Measurements from ENCODE around the gene FGF14. TPM values are rescaled to one million over a fixed set of nuclear protein-coding genes. Genes with fewer than 3 reads are reported as not detected.

The FGF14 gene
- total and polyA plus RNA-seq, 2 donors from 2014 or later, result 0.47 to 3.3 TPM

GRCh38 chr13:101727118-101727517 lies 674.7 kb downstream of the FGF14 start:
- no peaks in the 10 kb centered on the region for H3K36me3 ChIP-seq (ENCODE audit: control insufficient read depth in 2 of 3, insufficient read depth in 3 of 3, low read length in 3 of 3)
- intact Hi-C loops (cut with DNase I), result no loop called here
- H3K9me3 ChIP-seq (ENCODE audit: control insufficient read depth in 2 of 3, insufficient read depth in 1 of 3, low read length in 3 of 3), result no peaks in the 10 kb centered on the region
- no peak for DNase-seq
- H3K4me3 ChIP-seq (ENCODE audit: low read length in 3 of 3), result no peak overlapping the region
- no peak for TF ChIP-seq CTCF (IDR thresholded peaks at IDR 0.05; ENCODE audit: borderline replicate concordance, extremely low read depth, insufficient read depth)
- no peak for FAIRE-seq
- H3K27ac ChIP-seq (ENCODE audit: low read depth in 2 of 2, low read length in 2 of 2), result no peak overlapping the region
- H3K9ac ChIP-seq (ENCODE audit: low read length in 3 of 3), result no peak overlapping the region
- H3K27me3 ChIP-seq (ENCODE audit: control insufficient read depth, insufficient read depth, low read length), result no peaks in the 10 kb centered on the region
- H3K4me1 ChIP-seq (ENCODE audit: control insufficient read depth in 2 of 3, insufficient read depth in 2 of 3, low read depth in 1 of 3, low read length in 3 of 3), result no peaks in the 10 kb centered on the region

GRCh38 chr13:101726681-101727080 lies 675.2 kb downstream of the FGF14 start:
- H3K4me1 ChIP-seq (ENCODE audit: control insufficient read depth in 2 of 3, insufficient read depth in 2 of 3, low read depth in 1 of 3, low read length in 3 of 3), result no peaks in the 10 kb centered on the region
- no peak overlapping the region for H3K4me3 ChIP-seq (ENCODE audit: low read length in 3 of 3)
- H3K36me3 ChIP-seq (ENCODE audit: control insufficient read depth in 2 of 3, insufficient read depth in 3 of 3, low read length in 3 of 3), result no peaks in the 10 kb centered on the region
- H3K27me3 ChIP-seq (ENCODE audit: control insufficient read depth, insufficient read depth, low read length), result no peaks in the 10 kb centered on the region
- no peak for TF ChIP-seq CTCF (IDR thresholded peaks at IDR 0.05; ENCODE audit: borderline replicate concordance, extremely low read depth, insufficient read depth)
- DNase-seq (no peak), FAIRE-seq (no peak)
- H3K9me3 ChIP-seq (ENCODE audit: control insufficient read depth in 2 of 3, insufficient read depth in 1 of 3, low read length in 3 of 3), result no peaks in the 10 kb centered on the region
- H3K9ac ChIP-seq (ENCODE audit: low read length in 3 of 3), result no peak overlapping the region
- H3K27ac ChIP-seq (ENCODE audit: low read depth in 2 of 2, low read length in 2 of 2), result no peak overlapping the region
- intact Hi-C loops (cut with DNase I), result no loop called here

- no peaks in the 10 kb centered on the region for H3K27me3 ChIP-seq (ENCODE audit: control insufficient read depth, insufficient read depth, low read length)
- no peak overlapping the region for H3K27ac ChIP-seq (ENCODE audit: low read depth in 2 of 2, low read length in 2 of 2)
- no peak overlapping the region for H3K9ac ChIP-seq (ENCODE audit: low read length in 3 of 3)
- H3K4me3 ChIP-seq (ENCODE audit: low read length in 3 of 3), result no peak overlapping the region
- TF ChIP-seq CTCF (IDR thresholded peaks at IDR 0.05; ENCODE audit: borderline replicate concordance, extremely low read depth, insufficient read depth), result no peak
- intact Hi-C loops (cut with DNase I), result no loop called here
- FAIRE-seq (no peak), DNase-seq (no peak)
- no peaks in the 10 kb centered on the region for H3K4me1 ChIP-seq (ENCODE audit: control insufficient read depth in 2 of 3, insufficient read depth in 2 of 3, low read depth in 1 of 3, low read length in 3 of 3)
- no peaks in the 10 kb centered on the region for H3K9me3 ChIP-seq (ENCODE audit: control insufficient read depth in 2 of 3, insufficient read depth in 1 of 3, low read length in 3 of 3)
- no peaks in the 10 kb centered on the region for H3K36me3 ChIP-seq (ENCODE audit: control insufficient read depth in 2 of 3, insufficient read depth in 3 of 3, low read length in 3 of 3)
These were observed 683.4 kb downstream of the FGF14 start for GRCh38 chr13:101718496-101718895.

GRCh38 chr13:101717353-101717752 lies 684.5 kb downstream of the FGF14 start:
- no peaks in the 10 kb centered on the region for H3K27me3 ChIP-seq (ENCODE audit: control insufficient read depth, insufficient read depth, low read length)
- FAIRE-seq (no peak), DNase-seq (no peak)
- TF ChIP-seq CTCF (IDR thresholded peaks at IDR 0.05; ENCODE audit: borderline replicate concordance, extremely low read depth, insufficient read depth), result no peak
- no peak overlapping the region for H3K9ac ChIP-seq (ENCODE audit: low read length in 3 of 3)
- intact Hi-C loops (cut with DNase I), result no loop called here
- H3K27ac ChIP-seq (ENCODE audit: low read depth in 2 of 2, low read length in 2 of 2), result no peak overlapping the region
- no peaks in the 10 kb centered on the region for H3K36me3 ChIP-seq (ENCODE audit: control insufficient read depth in 2 of 3, insufficient read depth in 3 of 3, low read length in 3 of 3)
- H3K9me3 ChIP-seq (ENCODE audit: control insufficient read depth in 2 of 3, insufficient read depth in 1 of 3, low read length in 3 of 3), result no peaks in the 10 kb centered on the region
- H3K4me3 ChIP-seq (ENCODE audit: low read length in 3 of 3), result no peak overlapping the region
- H3K4me1 ChIP-seq (ENCODE audit: control insufficient read depth in 2 of 3, insufficient read depth in 2 of 3, low read depth in 1 of 3, low read length in 3 of 3), result no peaks in the 10 kb centered on the region

All from kidney (tissue), 14 donors.